WTC11 (cell line): Measurements from ENCODE around the gene TEC. TPM values are rescaled to one million over a fixed set of nuclear protein-coding genes. Genes with fewer than 3 reads are reported as not detected.
A peak's percentile ranks its signal among the peaks of the same experiment; 100 is the strongest.

Experiments
- ATAC-seq: fragments of 200-7000 bp; cut with Tn5 transposase; 2 replicates; pipeline ENCODE4 v1.10.0; 2021; ENCODE audit warnings: mild to moderate bottlenecking, moderate library complexity
- CTCF ChIA-PET: fragments of 300-600 bp; sonication (Branson Sonifier 250); formaldehyde crosslinking; loops from one replicate; lab custom pipeline; 2021; ENCODE audit warnings: antibody characterized with exemption; lab: Charles Lee
- POLR2A ChIA-PET: fragments of 350-600 bp; sonication (Branson Sonifier 250); formaldehyde crosslinking; loops from one replicate; lab custom pipeline; 2021; ENCODE audit warnings: antibody characterized with exemption; lab: Charles Lee
- DNase-seq: peaks from one replicate; pipeline ENCODE4 v3.0.0; 2021; ENCODE audit warnings: low spot score
- H3K27ac Mint-ChIP-seq: 2 replicates; pipeline ENCODE4 v1.8.0; 2021; ENCODE audit warnings: mixed read lengths
- H3K27me3 Mint-ChIP-seq: 2 replicates; pipeline ENCODE4 v1.8.0; 2021; ENCODE audit warnings: low read depth, mild to moderate bottlenecking, moderate library complexity, mixed read lengths
- H3K36me3 Mint-ChIP-seq: 2 replicates; pipeline ENCODE4 v1.8.0; 2021; ENCODE audit warnings: mixed read lengths
- H3K4me1 Mint-ChIP-seq: 2 replicates; pipeline ENCODE4 v1.8.0; 2022; ENCODE audit warnings: mixed read lengths
- H3K4me3 Mint-ChIP-seq: 2 replicates; pipeline ENCODE4 v1.8.0; 2021; ENCODE audit warnings: mild to moderate bottlenecking, moderate library complexity, mixed read lengths
- H3K9me3 Mint-ChIP-seq: 2 replicates; pipeline ENCODE4 v1.8.0; 2021; ENCODE audit warnings: mixed read lengths
- AR ChIP-seq: fragments of 250-450 bp; sonication (Bioruptor Pico); IDR thresholded peaks from 2 replicates; pipeline ENCODE4 v1.9.0; 2021; ENCODE audit warnings: mild to moderate bottlenecking
- ATF2 ChIP-seq: sonication (generic); formaldehyde crosslinking; IDR thresholded peaks from 2 replicates; pipeline ENCODE4 v1.8.1; 2022; ENCODE audit warnings: low read depth, missing genetic modification reagents, borderline replicate concordance
- ATF3 ChIP-seq: sonication (generic); formaldehyde crosslinking; conservative IDR thresholded peaks from 2 replicates; pipeline ENCODE4 v1.8.1; 2022; ENCODE audit warnings: mild to moderate bottlenecking, missing genetic modification reagents
- ESRRA ChIP-seq: sonication (generic); formaldehyde crosslinking; IDR thresholded peaks from 2 replicates; pipeline ENCODE4 v1.8.1; 2022; ENCODE audit warnings: mild to moderate bottlenecking, missing genetic modification reagents, borderline replicate concordance
- ETV6 ChIP-seq: sonication (generic); formaldehyde crosslinking; IDR thresholded peaks from 2 replicates; pipeline ENCODE4 v1.8.1; 2022; ENCODE audit warnings: mild to moderate bottlenecking, missing genetic modification reagents
- FOXK1 ChIP-seq: sonication (generic); formaldehyde crosslinking; IDR thresholded peaks from 2 replicates; pipeline ENCODE4 v1.8.0; 2022; ENCODE audit warnings: mild to moderate bottlenecking, moderate library complexity, missing genetic modification reagents
- FOXP1 ChIP-seq: sonication (generic); formaldehyde crosslinking; IDR thresholded peaks from 2 replicates; pipeline ENCODE4 v1.8.0; 2022; ENCODE audit warnings: missing genetic modification reagents, mild to moderate bottlenecking, moderate library complexity, borderline replicate concordance
- GTF2I ChIP-seq: fragments of 250-450 bp; sonication (Bioruptor Pico); conservative IDR thresholded peaks from 2 replicates; pipeline ENCODE4 v1.4.0; 2021; ENCODE audit warnings: mild to moderate bottlenecking
- IRF2 ChIP-seq: sonication (generic); formaldehyde crosslinking; IDR thresholded peaks from 2 replicates; pipeline ENCODE4 v1.8.0; 2022; ENCODE audit warnings: low read depth, missing genetic modification reagents, borderline replicate concordance
- JAZF1 ChIP-seq: fragments of 250-450 bp; sonication (Bioruptor Pico); IDR thresholded peaks from 2 replicates; pipeline ENCODE4 v1.9.0; 2021; ENCODE audit warnings: moderate library complexity, mild to moderate bottlenecking, inconsistent platforms
- PREB ChIP-seq: sonication (generic); formaldehyde crosslinking; IDR thresholded peaks from 2 replicates; pipeline ENCODE4 v1.8.1; 2022; ENCODE audit warnings: mild to moderate bottlenecking, missing genetic modification reagents, moderate library complexity, borderline replicate concordance
- PRRX2 ChIP-seq: fragments of 250-450 bp; sonication (Bioruptor Pico); IDR thresholded peaks from 2 replicates; pipeline ENCODE4 v1.8.0; 2021; ENCODE audit warnings: mild to moderate bottlenecking
- SMAD3 ChIP-seq: sonication (generic); formaldehyde crosslinking; IDR thresholded peaks from 2 replicates; pipeline ENCODE4 v1.8.0; 2022; ENCODE audit warnings: missing genetic modification reagents, mild to moderate bottlenecking, borderline replicate concordance
- USF1 ChIP-seq: sonication (generic); formaldehyde crosslinking; IDR thresholded peaks from 2 replicates; pipeline ENCODE4 v1.8.0; 2022; ENCODE audit warnings: mild to moderate bottlenecking, missing genetic modification reagents
- ZBTB43 ChIP-seq: sonication (generic); formaldehyde crosslinking; IDR thresholded peaks from 2 replicates; pipeline ENCODE4 v1.8.1; 2023; ENCODE audit warnings: mild to moderate bottlenecking, missing genetic modification reagents
- ZNF219 ChIP-seq: sonication (generic); formaldehyde crosslinking; IDR thresholded peaks from 2 replicates; pipeline ENCODE4 v1.8.0; 2023; ENCODE audit warnings: missing genetic modification reagents, mild to moderate bottlenecking, borderline replicate concordance
- total RNA-seq: library from RNA; stranded (reverse); gene quantifications from 3 replicates; pipeline ENCODE4 v1.2.3, GENCODE V29; 2021

TEC gene
- total RNA-seq, 1 experiment from 2014 or later, result 8.8 TPM

- TF ChIP-seq ZBTB43, result no peak
- TF ChIP-seq ATF2 (CRISPR knock-in tag), result no peak
- TF ChIP-seq ATF3, result no peak
- TF ChIP-seq PRRX2 (CRISPR knock-in tag), result no peak
- TF ChIP-seq USF1 (CRISPR knock-in tag), result no peak
- TF ChIP-seq SMAD3 (CRISPR knock-in tag), result no peak
- no peak for TF ChIP-seq PREB (CRISPR knock-in tag)
- no peak for TF ChIP-seq ZNF219 (CRISPR knock-in tag)
Observed at GRCh38 chr4:48270951-48271473, 1.4 kb upstream of the TEC start (continued).

GRCh38 chr4:48270523-48270897 lies 872 bp upstream of the TEC start:
- ChIA-PET CTCF (interaction anchor here (0.7 to 1.4 kb wide), 4 partner anchors 30 to 142 kb away, joined by 3 to 4 read pairs (median 3); no protein-coding TSS in a partner anchor), POLR2A (no interaction called here)
- DNase-seq (no peak), ATAC-seq (no peak)
- peak overlapping the region; percentile 87 for H3K27ac Mint-ChIP-seq
- H3K27me3 Mint-ChIP-seq, result peaks cover 4% of the 10 kb centered on the region; the same call in 1 of the 2 replicates
- peaks cover 32% of the 10 kb centered on the region for H3K4me1 Mint-ChIP-seq
- TF ChIP-seq AR (no peak), FOXK1 (CRISPR knock-in tag) (no peak), ZNF219 (CRISPR knock-in tag) (no peak), IRF2 (CRISPR knock-in tag) (no peak), PRRX2 (CRISPR knock-in tag) (no peak), FOXP1 (CRISPR knock-in tag) (no peak), ESRRA (CRISPR knock-in tag) (no peak), GTF2I (CRISPR knock-in tag) (no peak), ATF2 (CRISPR knock-in tag) (no peak), JAZF1 (CRISPR knock-in tag) (no peak), ETV6 (CRISPR knock-in tag) (no peak)
- TF ChIP-seq, all 79 proteins: peak for 0
- Mint-ChIP-seq H3K9me3 (peaks cover 13% of the 10 kb centered on the region), H3K36me3 (peaks cover 16% of the 10 kb centered on the region), H3K4me3 (peak overlapping the region; percentile 96)
